CD4-positive, alpha-beta T cell (primary cell): ENCODE data around the gene RBFA. TPM values are rescaled to one million over a fixed set of nuclear protein-coding genes. Genes with fewer than 3 reads are reported as not detected.
A peak's percentile ranks its signal among the peaks of the same experiment; 100 is the strongest.

Experiments used
- ATAC-seq: fragments of 200-7000 bp; cut with Tn5 transposase; one replicate; pipeline ENCODE4 v1.10.0; 2022; ENCODE audit warnings: mild to moderate bottlenecking; ENCODE audit not compliant: poor library complexity
- CTCF ChIA-PET: fragments of 350-600 bp; sonication (Branson Sonifier 250); formaldehyde crosslinking; loops from one replicate; lab custom pipeline; 2021; ENCODE audit warnings: antibody characterized with exemption, inconsistent platforms; lab: Charles Lee
- POLR2A ChIA-PET: fragments of 350-600 bp; sonication (Branson Sonifier 250); formaldehyde crosslinking; loops from one replicate; lab custom pipeline; 2021; ENCODE audit warnings: antibody characterized with exemption, inconsistent platforms; lab: Charles Lee
- DNase-seq, 14 experiments: peaks; one replicate each; pipeline ENCODE4 v3.0.0-alpha.2; 2013 to 2020; ENCODE audit warnings: mixed read lengths in 2 of 14
- H3K27ac ChIP-seq, 2 donors: one replicate each; pipeline versions ENCODE4 v1.5.1 to v1.7.0; 2013; ENCODE audit warnings: low read length in 2 of 2, low read depth in 1 of 2, mild to moderate bottlenecking in 1 of 2
- H3K27me3 ChIP-seq, 2 experiments: 1 replicate in 1 of 2; 2 replicates in 1 of 2; pipeline versions ENCODE4 v1.6.1 to v1.7.0; 2013; ENCODE audit warnings: low read length in 2 of 2, control low read depth in 1 of 2, mild to moderate bottlenecking in 1 of 2, moderate library complexity in 1 of 2; ENCODE audit not compliant: insufficient read depth in 2 of 2, control insufficient read depth in 1 of 2
- H3K36me3 ChIP-seq: one replicate; pipeline ENCODE4 v1.6.1; 2013; ENCODE audit warnings: low read length, control low read depth; ENCODE audit not compliant: insufficient read depth
- H3K4me1 ChIP-seq: one replicate; pipeline ENCODE4 v1.6.1; 2013; ENCODE audit warnings: low read length, control low read depth; ENCODE audit not compliant: insufficient read depth
- H3K4me3 ChIP-seq: one replicate; pipeline ENCODE4 v1.5.1; 2013; ENCODE audit warnings: mild to moderate bottlenecking, low read length, moderate library complexity
- H3K9me3 ChIP-seq, 2 experiments: 1 replicate in 1 of 2; 2 replicates in 1 of 2; pipeline versions ENCODE4 v1.6.1 to v1.7.0; 2013; ENCODE audit warnings: low read length in 2 of 2, mild to moderate bottlenecking in 2 of 2, control low read depth in 1 of 2, moderate library complexity in 1 of 2; ENCODE audit not compliant: control insufficient read depth in 1 of 2, insufficient read depth in 1 of 2
- H3K27ac Mint-ChIP-seq: one replicate; pipeline ENCODE4 v1.8.0; 2020; ENCODE audit warnings: mixed read lengths
- H3K27me3 Mint-ChIP-seq: one replicate; pipeline ENCODE4 v1.8.0; 2021; ENCODE audit warnings: mixed read lengths
- H3K36me3 Mint-ChIP-seq: one replicate; pipeline ENCODE4 v1.8.0; 2021; ENCODE audit warnings: low read depth, mixed read lengths
- H3K4me1 Mint-ChIP-seq: one replicate; pipeline ENCODE4 v1.8.0; 2021; ENCODE audit warnings: low read depth, mixed read lengths
- H3K4me3 Mint-ChIP-seq: one replicate; pipeline ENCODE4 v1.8.0; 2020; ENCODE audit warnings: mild to moderate bottlenecking, mixed read lengths
- H3K9me3 Mint-ChIP-seq: one replicate; pipeline ENCODE4 v1.8.0; 2020; ENCODE audit warnings: mixed read lengths
- CTCF ChIP-seq: fragments of 200-600 bp; IDR thresholded peaks from one replicate; pipeline ENCODE4 v1.8.0; 2022; ENCODE audit warnings: antibody characterized with exemption, mild to moderate bottlenecking
- intact Hi-C, 2 experiments: fragments of 100-400 bp; cut with DNase I in 1 of 2; cut with micrococcal nuclease in 1 of 2; formaldehyde crosslinking; loops; one replicate each; pipeline versions ENCODE4 v1.15.1 to v1.9.0; 2023 to 2025; cut with DNase I, micrococcal nuclease
- total RNA-seq, 174 experiments: library from RNA in 2 of 174; stranded (reverse) in 2 of 174; gene quantifications; one replicate each; pipeline ENCODE4 v1.2.3 and lab custom pipeline; 2021 to 2026

The RBFA gene
- total RNA-seq, 2 experiments from 2014 or later, result 11.2 to 12.3 TPM

GRCh38 chr18:79987566-79987965 is 46.7 kb upstream of the RBFA start:
- H3K4me3 Mint-ChIP-seq, result peak overlapping the region; percentile 93
- peaks cover 44% of the 10 kb centered on the region for H3K36me3 Mint-ChIP-seq
- peak overlapping the region; percentile 89 for H3K27ac Mint-ChIP-seq
- no peaks in the 10 kb centered on the region for H3K27me3 Mint-ChIP-seq
- ChIA-PET POLR2A (interaction anchor here (0.7 to 3.0 kb wide), 11 partner anchors 11 to 308 kb away, joined by 3 to 26 read pairs (median 5); partner anchors contain the start of genes HSBP1L1, RBFA and SLC66A2), CTCF (interaction anchor here (0.5 to 2.3 kb wide), 5 partner anchors 24 to 99 kb away, joined by 3 to 8 read pairs (median 4); partner anchors contain the start of gene SLC66A2)
- intact Hi-C loops, result no loop called here
- Histone ChIP-seq H3K4me3 (peak overlapping the region; percentile 82), H3K27ac (peak overlapping the region in 1 of 2 donors; percentile 80), H3K36me3 (peaks cover 18% of the 10 kb centered on the region), H3K4me1 (peaks cover 41% of the 10 kb centered on the region), H3K9me3 (no peaks in the 10 kb centered on the region), H3K27me3 (no peaks in the 10 kb centered on the region)
- ATAC-seq (no peak), DNase-seq (peak in 2 of 14 experiments; percentile 22 to 26)
- no peak for TF ChIP-seq CTCF
- H3K4me1 Mint-ChIP-seq, result peaks cover 48% of the 10 kb centered on the region
- no peaks in the 10 kb centered on the region for H3K9me3 Mint-ChIP-seq

DNA sequence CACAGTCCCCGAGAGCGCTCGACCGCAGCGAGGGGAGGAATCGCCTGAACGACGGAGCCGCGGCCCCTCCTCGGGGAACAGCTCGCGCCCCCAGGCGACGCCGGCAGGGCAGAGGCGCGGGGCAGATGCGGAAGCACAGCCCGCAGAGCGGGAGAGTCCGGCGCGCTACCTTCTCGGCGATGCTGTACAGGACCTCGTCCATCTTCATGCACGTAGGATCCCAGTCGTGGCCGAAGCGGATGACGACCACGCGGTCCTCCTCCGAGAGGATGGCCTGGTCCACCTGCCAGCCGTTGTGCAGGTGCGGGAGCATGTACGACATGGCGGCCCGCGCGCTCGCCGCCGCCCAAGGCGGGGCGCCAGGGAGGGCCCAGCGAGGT is 46.2 kb upstream of the RBFA start:
- H3K4me1 Mint-ChIP-seq, result peaks cover 44% of the 10 kb centered on the region
- H3K27me3 ChIP-seq, result no peaks in the 10 kb centered on the region

More for the DNA sequence above, 46.2 kb upstream of the RBFA start:
- ATAC-seq (peak; percentile 71), DNase-seq (peak; percentile 20 to 83 (median 53))
- Mint-ChIP-seq H3K36me3 (peaks cover 42% of the 10 kb centered on the region), H3K9me3 (no peaks in the 10 kb centered on the region), H3K27me3 (no peaks in the 10 kb centered on the region), H3K27ac (peak overlapping the region; percentile 89), H3K4me3 (peak overlapping the region; percentile 93)
- Histone ChIP-seq H3K4me1 (peaks cover 36% of the 10 kb centered on the region), H3K4me3 (peak overlapping the region; percentile 82), H3K36me3 (peaks cover 16% of the 10 kb centered on the region), H3K27ac (peak overlapping the region; percentile 80 to 89), H3K9me3 (no peaks in the 10 kb centered on the region)
- intact Hi-C loops, result loop anchor here (1.0 to 2.0 kb wide), 4 partner anchors 37 to 311 kb away; partner anchors contain the start of genes ADNP2 (in 2 of the 2) and SLC66A2 (in 2 of the 2)
- ChIA-PET CTCF (interaction anchor here (0.5 to 2.3 kb wide), 5 partner anchors 25 to 100 kb away, joined by 3 to 8 read pairs (median 4); partner anchors contain the start of gene SLC66A2), POLR2A (interaction anchor here (0.7 to 3.0 kb wide), 11 partner anchors 11 to 309 kb away, joined by 3 to 26 read pairs (median 5); partner anchors contain the start of genes HSBP1L1, RBFA and SLC66A2)
- peak; percentile 57 for TF ChIP-seq CTCF
